HepG2 (cell line): ENCODE data around the gene TADA2B. TPM values are rescaled to one million over a fixed set of nuclear protein-coding genes. Genes with fewer than 3 reads are reported as not detected.

Experiments
- ATAC-seq: fragments of 200-7000 bp; cut with Tn5 transposase; 3 replicates; pipeline ENCODE4 v1.9.1; 2020; ENCODE audit warnings: mild to moderate bottlenecking, moderate library complexity
- BruUV-seq: library from RNA; stranded (reverse); fragments of 400-500 nt; replicated peaks from 2 replicates; lab custom pipeline; 2021; lab: Mats Ljungman, UMichigan
- CTCF ChIA-PET: fragments of 300-600 bp; formaldehyde crosslinking; extraction: SDS; loops from one replicate; lab custom pipeline; 2021; ENCODE audit warnings: low total read pairs, inconsistent platforms, low intra/inter-chr PET ratio; lab: Yijun Ruan, JAX
- POLR2A ChIA-PET: fragments of 350-600 bp; sonication (Branson Sonifier 250); formaldehyde crosslinking; loops from one replicate; lab custom pipeline; 2020; ENCODE audit warnings: antibody characterized with exemption, inconsistent platforms; lab: Yijun Ruan, JAX
- DNase-seq: peaks from one replicate; pipeline ENCODE4 v3.0.0-alpha.2; 2015; ENCODE audit warnings: low spot score
- FAIRE-seq: peaks from 3 replicates; lab custom pipeline; 2011; peaks lifted over from hg19 to GRCh38; lab: Jason Lieb, UNC
- H2AFZ ChIP-seq: one replicate; pipeline ENCODE4 v1.6.1; 2011; ENCODE audit warnings: low read length, inconsistent platforms
- H3K27ac ChIP-seq: fragments of 300-600 bp; 3 replicates; pipeline ENCODE4 v1.8.0; 2011; ENCODE audit warnings: mixed run types, mild to moderate bottlenecking, mixed read lengths, low read length, inconsistent platforms; ENCODE audit not compliant: insufficient read depth; ENCODE audit errors: extremely low read length
- H3K27me3 ChIP-seq, 2 experiments: fragments of 200-600 bp in 1 of 2; 2 replicates in 1 of 2; 3 replicates in 1 of 2; pipeline versions ENCODE4 v1.6.0 to v1.8.0; 2011; ENCODE audit warnings: low read length in 2 of 2, mild to moderate bottlenecking in 2 of 2, moderate library complexity in 2 of 2, inconsistent platforms in 1 of 2; ENCODE audit not compliant: insufficient read depth in 2 of 2, control insufficient read depth in 1 of 2
- H3K36me3 ChIP-seq, 2 experiments: fragments of 200-600 bp in 1 of 2; replicated peaks in 1 of 2; 2 replicates in 1 of 2; 3 replicates in 1 of 2; pipeline versions ENCODE4 v1.5.1 to v1.8.0; 2011; ENCODE audit warnings: low read length in 2 of 2, inconsistent platforms in 1 of 2; ENCODE audit not compliant: insufficient read depth in 2 of 2, control insufficient read depth in 1 of 2
- H3K4me1 ChIP-seq: 2 replicates; pipeline ENCODE4 v1.5.1; 2012; ENCODE audit warnings: low read length, inconsistent platforms; ENCODE audit not compliant: insufficient read depth
- H3K4me2 ChIP-seq: 2 replicates; pipeline ENCODE4 v1.6.0; 2011; ENCODE audit warnings: low read depth, low read length, inconsistent platforms
- H3K4me3 ChIP-seq, 3 experiments: fragments of 200-600 bp in 1 of 3; sonication (generic), shearing (Covaris generic) in 1 of 3; replicated peaks in 1 of 3; 2 replicates each; pipeline ENCODE4 v1.5.1; 2011 to 2016; ENCODE audit warnings: low read length in 3 of 3, inconsistent platforms in 2 of 3, low read depth in 2 of 3, mild to moderate bottlenecking in 2 of 3, control low read depth in 1 of 3, mixed read lengths in 1 of 3; ENCODE audit not compliant: insufficient read depth in 1 of 3
- H3K79me2 ChIP-seq: one replicate; pipeline ENCODE4 v1.6.1; 2011; ENCODE audit warnings: low read length, inconsistent platforms; ENCODE audit not compliant: insufficient read depth
- H3K9ac ChIP-seq: 2 replicates; pipeline ENCODE4 v1.6.0; 2011; ENCODE audit warnings: mild to moderate bottlenecking, low read depth, low read length, inconsistent platforms; ENCODE audit not compliant: insufficient read depth
- H3K9me3 ChIP-seq: 2 replicates; pipeline ENCODE4 v1.5.1; 2012; ENCODE audit warnings: mild to moderate bottlenecking, low read length
- H4K20me1 ChIP-seq: 2 replicates; pipeline ENCODE4 v1.6.0; 2011; ENCODE audit warnings: inconsistent platforms, mild to moderate bottlenecking, low read length, moderate library complexity; ENCODE audit not compliant: insufficient read depth
- HNRNPLL ChIP-seq: fragments of 200-400 bp; formaldehyde crosslinking; IDR thresholded peaks from 2 replicates; pipeline ENCODE4 v1.6.1; 2017; ENCODE audit warnings: mild to moderate bottlenecking, low read depth, low read length; ENCODE audit not compliant: poor library complexity, severe bottlenecking
- WGBS: methylation state at CpG from one replicate; pipeline ENCODE4 v1.1.6; 2017; ENCODE audit warnings: low lambda C conversion rate; 5-methylcytosine and 5-hydroxymethylcytosine counted together
- in situ Hi-C: cut with HindIII; loops from 2 replicates; pipeline ENCODE4 v1.10.0; 2017; ENCODE audit warnings: low pct_unique_long_range_greater_than_20kb; ENCODE audit not compliant: extremely low pct_ligation_motif_present
- intact Hi-C: fragments of 100-400 bp; cut with micrococcal nuclease; formaldehyde crosslinking; loops from one replicate; pipeline ENCODE4 v1.10.0; 2022; ENCODE audit not compliant: unreplicated experiment
- polyA plus RNA-seq, 8 experiments: library from polyadenylated mRNA; depleted of rRNA in 3 of 8; stranded (reverse) in 7 of 8; unstranded in 1 of 8; fragments of >200 nt; fragmentation: Illumina TruSeq in 4 of 8; extraction: Trizol in 4 of 8; gene quantifications; 2 replicates each; pipeline versions ENCODE4 v1.2.1 to v1.2.3, GENCODE V29; 2011 to 2016; ENCODE audit warnings: low read depth in 4 of 8, missing spikeins in 1 of 8, mixed read lengths in 1 of 8; ENCODE audit not compliant: insufficient read depth in 1 of 8
- total RNA-seq, 5 experiments: library from RNA; depleted of rRNA; stranded (reverse); fragments of >200 nt; fragmentation: Illumina TruSeq; extraction: Trizol; gene quantifications; 2 replicates each; pipeline ENCODE4 v1.2.3, GENCODE V29; 2016; ENCODE audit warnings: low read depth in 1 of 5
- TF ChIP-seq, protein P1 (sequence below): sonication (generic); formaldehyde crosslinking; IDR thresholded peaks from 2 replicates; pipeline ENCODE4 v1.5.1; 2020; ENCODE audit warnings: missing genetic modification reagents, mild to moderate bottlenecking, borderline replicate concordance
- TF ChIP-seq, protein P2 (sequence below): sonication (generic); formaldehyde crosslinking; IDR thresholded peaks from 2 replicates; pipeline ENCODE4 v1.4.0; 2020; ENCODE audit warnings: missing genetic modification reagents

TADA2B gene
- total and polyA plus RNA-seq, 2 of the 13 experiments (the other 11 are each of a cell fraction or from before 2014, with no cell fraction given) = 4.6 to 8.9 TPM

DNA sequence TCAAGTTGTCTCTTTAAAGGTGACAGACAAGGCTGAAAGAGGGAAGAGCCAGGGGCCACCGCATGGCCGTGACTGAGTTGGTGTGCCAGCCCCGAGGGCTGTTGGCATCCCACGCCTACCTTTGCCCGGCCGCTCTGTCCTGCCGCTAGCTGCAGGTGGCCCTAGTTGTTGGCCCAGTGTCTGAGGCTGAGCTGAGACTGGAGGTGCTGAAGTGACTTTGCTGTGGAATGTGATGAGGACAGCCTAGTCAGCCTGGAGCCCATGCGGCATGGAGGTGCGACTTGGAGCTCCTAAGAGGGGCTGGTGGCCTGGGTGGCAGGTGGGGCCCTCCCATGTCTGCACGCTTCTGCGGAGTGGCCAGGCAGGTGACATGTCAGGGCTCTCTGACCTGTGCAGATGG is 6.6 kb downstream of the TADA2B start:
- H3K9me3 ChIP-seq = no peaks in the 10 kb centered on the region
- no peak overlapping the region for H2AFZ ChIP-seq
- CTCF ChIA-PET = no interaction called here
- H3K79me2 ChIP-seq = peaks cover 40% of the 10 kb centered on the region
- no peak overlapping the region for H3K27ac ChIP-seq
- TF ChIP-seq, protein P1, sequence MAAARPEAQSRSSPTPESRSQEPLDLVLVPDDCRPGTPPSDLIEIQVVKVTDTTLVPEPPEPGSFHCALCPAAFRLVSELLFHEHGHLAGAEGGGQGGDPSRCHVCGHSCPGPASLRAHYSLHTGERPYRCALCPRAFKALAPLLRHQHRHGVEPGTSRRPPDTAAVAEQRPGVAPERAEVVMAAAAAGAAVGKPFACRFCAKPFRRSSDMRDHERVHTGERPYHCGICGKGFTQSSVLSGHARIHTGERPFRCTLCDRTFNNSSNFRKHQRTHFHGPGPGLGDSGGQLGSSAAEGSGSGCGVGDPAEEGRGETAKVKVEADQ (CRISPR knock-in tag) = no peak
- TF ChIP-seq, protein P2, sequence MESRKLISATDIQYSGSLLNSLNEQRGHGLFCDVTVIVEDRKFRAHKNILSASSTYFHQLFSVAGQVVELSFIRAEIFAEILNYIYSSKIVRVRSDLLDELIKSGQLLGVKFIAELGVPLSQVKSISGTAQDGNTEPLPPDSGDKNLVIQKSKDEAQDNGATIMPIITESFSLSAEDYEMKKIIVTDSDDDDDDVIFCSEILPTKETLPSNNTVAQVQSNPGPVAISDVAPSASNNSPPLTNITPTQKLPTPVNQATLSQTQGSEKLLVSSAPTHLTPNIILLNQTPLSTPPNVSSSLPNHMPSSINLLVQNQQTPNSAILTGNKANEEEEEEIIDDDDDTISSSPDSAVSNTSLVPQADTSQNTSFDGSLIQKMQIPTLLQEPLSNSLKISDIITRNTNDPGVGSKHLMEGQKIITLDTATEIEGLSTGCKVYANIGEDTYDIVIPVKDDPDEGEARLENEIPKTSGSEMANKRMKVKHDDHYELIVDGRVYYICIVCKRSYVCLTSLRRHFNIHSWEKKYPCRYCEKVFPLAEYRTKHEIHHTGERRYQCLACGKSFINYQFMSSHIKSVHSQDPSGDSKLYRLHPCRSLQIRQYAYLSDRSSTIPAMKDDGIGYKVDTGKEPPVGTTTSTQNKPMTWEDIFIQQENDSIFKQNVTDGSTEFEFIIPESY = peak; percentile 90
- TF ChIP-seq, all 625 proteins: peak for 1
- ATAC-seq = no peak
- in situ Hi-C loops (no loop called here), intact Hi-C loops (loop anchor here (10.0 kb wide), 1 partner anchor 145 kb away; the partner anchor contains the start of gene TBC1D14)
- no TSS peak for BruUV-seq
- H3K4me3 ChIP-seq = no peak overlapping the region
- peaks cover 14 to 17% of the 10 kb centered on the region in 2 experiments; a peak in 4 of 5 replicates for H3K36me3 ChIP-seq
- no peak overlapping the region for H3K4me2 ChIP-seq
- 91% methylated on average over 6 of the region's 11 CpGs for WGBS
- 0 out of 2 replicates have a peak, but pooled peaks cover 16% of the 10 kb centered on the region for H4K20me1 ChIP-seq
- no peak overlapping the region for H3K9ac ChIP-seq
- no peak for FAIRE-seq
- POLR2A ChIA-PET = interaction anchor here (1.6 to 1.8 kb wide), 2 partner anchors 15 to 18 kb away, joined by 4 to 9 read pairs; partner anchors contain the start of gene GRPEL1
- H3K27me3 ChIP-seq = no peaks in the 10 kb centered on the region
- no peak for DNase-seq
- peaks cover 23% of the 10 kb centered on the region for H3K4me1 ChIP-seq

DNA sequence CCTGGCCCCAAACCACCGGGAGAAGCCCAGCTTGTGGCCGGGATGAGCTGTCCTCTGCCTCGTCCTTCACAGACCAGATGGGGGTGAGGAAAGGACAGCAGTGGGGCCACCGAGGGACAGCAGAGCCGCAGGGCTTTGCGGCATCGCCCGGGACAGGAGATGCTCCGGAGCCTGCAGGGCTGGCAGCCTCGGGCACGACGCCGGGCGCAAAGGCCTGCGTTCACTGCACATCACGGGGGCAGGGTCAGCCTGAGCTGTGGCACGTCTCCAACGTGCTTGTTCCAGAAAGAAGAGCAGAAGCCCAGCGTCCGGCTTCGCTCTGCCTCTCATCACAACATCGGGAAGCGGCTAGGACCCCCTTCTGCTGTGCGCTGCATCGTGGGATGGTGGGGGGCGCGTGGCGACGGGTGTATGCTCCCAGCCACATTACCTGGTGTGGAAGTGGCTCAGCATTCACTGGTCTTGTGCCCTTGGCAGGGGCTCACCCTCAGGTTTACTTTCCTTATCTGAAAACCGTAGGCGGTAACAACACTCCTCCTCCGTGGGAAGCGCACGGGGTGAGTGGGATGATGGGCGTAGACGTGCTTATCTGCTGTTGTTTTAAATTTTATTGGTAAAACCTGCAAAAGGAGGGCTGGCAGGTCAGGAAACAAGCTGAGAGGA is 7.4 kb downstream of the TADA2B start:
- in situ Hi-C loops (no loop called here), intact Hi-C loops (no loop called here)
- no TSS peak for BruUV-seq
- Histone ChIP-seq H3K27me3 (no peaks in the 10 kb centered on the region), H3K4me2 (no peak overlapping the region), H3K4me3 (no peak overlapping the region), H3K36me3 (peaks cover 14 to 25% of the 10 kb centered on the region in 2 experiments; a peak in 4 of 5 replicates), H3K4me1 (peaks cover 14% of the 10 kb centered on the region), H4K20me1 (0 out of 2 replicates have a peak, but pooled peaks cover 13% of the 10 kb centered on the region), H3K9me3 (no peaks in the 10 kb centered on the region), H3K9ac (no peak overlapping the region), H2AFZ (no peak overlapping the region), H3K27ac (no peak overlapping the region), H3K79me2 (peaks cover 31% of the 10 kb centered on the region)
- TF ChIP-seq, protein P2 = 0 out of 2 replicates have a peak, but pooled peaks have one; percentile 16
- TF ChIP-seq HNRNPLL = no peak
- DNase-seq = no peak
- 97% methylated on average over 20 of the region's 36 CpGs for WGBS
- ATAC-seq = no peak
- no peak for FAIRE-seq
- ChIA-PET CTCF (no interaction called here), POLR2A (interaction anchor here (1.3 to 1.8 kb wide), 3 partner anchors 10 to 17 kb away, joined by 3 to 9 read pairs (median 4); partner anchors contain the start of gene GRPEL1)
